Measurements from ENCODE around the gene SMS.

DNA sequence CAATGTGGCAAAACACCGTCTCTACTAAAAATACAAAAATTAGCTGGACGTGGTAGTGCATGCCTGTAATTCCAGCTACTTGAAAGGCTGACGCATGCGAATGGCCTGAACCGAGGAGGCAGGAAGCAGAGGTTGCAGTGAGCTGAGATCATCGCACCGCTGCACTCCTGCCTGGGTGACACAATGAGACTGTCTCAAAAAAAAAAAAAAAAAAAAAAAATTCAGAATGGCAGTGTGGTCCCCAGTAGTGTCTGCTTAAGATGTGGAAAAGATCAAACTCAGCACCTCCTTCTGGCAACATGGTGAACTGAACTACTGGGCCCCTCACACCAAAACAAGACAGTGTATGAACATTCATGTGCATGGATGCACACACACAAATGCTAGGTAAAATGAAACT, 32.2 kb downstream of the SMS start:
- TF ChIP-seq, protein P1, sequence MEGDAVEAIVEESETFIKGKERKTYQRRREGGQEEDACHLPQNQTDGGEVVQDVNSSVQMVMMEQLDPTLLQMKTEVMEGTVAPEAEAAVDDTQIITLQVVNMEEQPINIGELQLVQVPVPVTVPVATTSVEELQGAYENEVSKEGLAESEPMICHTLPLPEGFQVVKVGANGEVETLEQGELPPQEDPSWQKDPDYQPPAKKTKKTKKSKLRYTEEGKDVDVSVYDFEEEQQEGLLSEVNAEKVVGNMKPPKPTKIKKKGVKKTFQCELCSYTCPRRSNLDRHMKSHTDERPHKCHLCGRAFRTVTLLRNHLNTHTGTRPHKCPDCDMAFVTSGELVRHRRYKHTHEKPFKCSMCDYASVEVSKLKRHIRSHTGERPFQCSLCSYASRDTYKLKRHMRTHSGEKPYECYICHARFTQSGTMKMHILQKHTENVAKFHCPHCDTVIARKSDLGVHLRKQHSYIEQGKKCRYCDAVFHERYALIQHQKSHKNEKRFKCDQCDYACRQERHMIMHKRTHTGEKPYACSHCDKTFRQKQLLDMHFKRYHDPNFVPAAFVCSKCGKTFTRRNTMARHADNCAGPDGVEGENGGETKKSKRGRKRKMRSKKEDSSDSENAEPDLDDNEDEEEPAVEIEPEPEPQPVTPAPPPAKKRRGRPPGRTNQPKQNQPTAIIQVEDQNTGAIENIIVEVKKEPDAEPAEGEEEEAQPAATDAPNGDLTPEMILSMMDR (IDR thresholded peaks at IDR 0.05 in 8 of 11, conservative IDR thresholded peaks at IDR 0.05 in 3 of 11): no peak
- no peak for TF ChIP-seq POLR2AphosphoS5 (IDR thresholded peaks at IDR 0.05)

Measured in spleen (tissue), 7 donors.